HL-60 (cell line): ENCODE results near the gene HK3.

Experiments
- DNase-seq, 2 experiments: peaks; one replicate each; pipeline ENCODE4 v3.0.0-alpha.2; 2010 to 2020; ENCODE audit warnings: low read depth in 1 of 2, low spot score in 1 of 2
- H3K27ac ChIP-seq: fragments of 250-450 bp; sonication (Bioruptor Pico); replicated peaks from 2 replicates; pipeline ENCODE4 v1.5.1; 2020; ENCODE audit warnings: mild to moderate bottlenecking, moderate library complexity
- H3K27me3 ChIP-seq: fragments of 250-450 bp; sonication (Bioruptor Pico); 2 replicates; pipeline ENCODE4 v1.5.1; 2021; ENCODE audit warnings: mild to moderate bottlenecking, moderate library complexity; ENCODE audit not compliant: insufficient read depth, poor library complexity, severe bottlenecking
- H3K4me3 ChIP-seq: replicated peaks from 2 replicates; pipeline ENCODE4 v1.5.1; 2011; ENCODE audit warnings: mild to moderate bottlenecking, control low read depth, low read length; ENCODE audit not compliant: insufficient read depth
- GABPA ChIP-seq: IDR thresholded peaks from 2 replicates; pipeline ENCODE4 v1.6.1; 2012; ENCODE audit warnings: low read depth
- POLR2AphosphoS5 ChIP-seq: IDR thresholded peaks from 2 replicates; pipeline ENCODE4 v1.6.1; 2012; ENCODE audit warnings: low read depth
- SPI1 ChIP-seq: IDR thresholded peaks from 2 replicates; pipeline ENCODE4 v1.6.1; 2012; ENCODE audit warnings: low read depth, mild to moderate bottlenecking, borderline replicate concordance
- TF ChIP-seq, protein P1 (sequence below): IDR thresholded peaks from 2 replicates; pipeline ENCODE4 v1.6.1; 2012; ENCODE audit warnings: low read depth; ENCODE audit not compliant: insufficient replicate concordance
- TF ChIP-seq, protein P2 (sequence below): IDR thresholded peaks from one replicate; pipeline ENCODE4 v1.5.1; 2011; ENCODE audit warnings: low read length, control low read depth, inconsistent platforms; ENCODE audit not compliant: insufficient read depth

HK3 gene

GRCh38 chr5:176899946-176900779, 1.0 kb upstream of the HK3 start:
- DNase-seq, result no peak
- Histone ChIP-seq H3K4me3 (no peak overlapping the region), H3K27ac (peak overlapping the region; percentile 69), H3K27me3 (no peaks in the 10 kb centered on the region)
- TF ChIP-seq POLR2AphosphoS5 (no peak), GABPA (no peak), SPI1 (no peak)
- TF ChIP-seq, protein P1, sequence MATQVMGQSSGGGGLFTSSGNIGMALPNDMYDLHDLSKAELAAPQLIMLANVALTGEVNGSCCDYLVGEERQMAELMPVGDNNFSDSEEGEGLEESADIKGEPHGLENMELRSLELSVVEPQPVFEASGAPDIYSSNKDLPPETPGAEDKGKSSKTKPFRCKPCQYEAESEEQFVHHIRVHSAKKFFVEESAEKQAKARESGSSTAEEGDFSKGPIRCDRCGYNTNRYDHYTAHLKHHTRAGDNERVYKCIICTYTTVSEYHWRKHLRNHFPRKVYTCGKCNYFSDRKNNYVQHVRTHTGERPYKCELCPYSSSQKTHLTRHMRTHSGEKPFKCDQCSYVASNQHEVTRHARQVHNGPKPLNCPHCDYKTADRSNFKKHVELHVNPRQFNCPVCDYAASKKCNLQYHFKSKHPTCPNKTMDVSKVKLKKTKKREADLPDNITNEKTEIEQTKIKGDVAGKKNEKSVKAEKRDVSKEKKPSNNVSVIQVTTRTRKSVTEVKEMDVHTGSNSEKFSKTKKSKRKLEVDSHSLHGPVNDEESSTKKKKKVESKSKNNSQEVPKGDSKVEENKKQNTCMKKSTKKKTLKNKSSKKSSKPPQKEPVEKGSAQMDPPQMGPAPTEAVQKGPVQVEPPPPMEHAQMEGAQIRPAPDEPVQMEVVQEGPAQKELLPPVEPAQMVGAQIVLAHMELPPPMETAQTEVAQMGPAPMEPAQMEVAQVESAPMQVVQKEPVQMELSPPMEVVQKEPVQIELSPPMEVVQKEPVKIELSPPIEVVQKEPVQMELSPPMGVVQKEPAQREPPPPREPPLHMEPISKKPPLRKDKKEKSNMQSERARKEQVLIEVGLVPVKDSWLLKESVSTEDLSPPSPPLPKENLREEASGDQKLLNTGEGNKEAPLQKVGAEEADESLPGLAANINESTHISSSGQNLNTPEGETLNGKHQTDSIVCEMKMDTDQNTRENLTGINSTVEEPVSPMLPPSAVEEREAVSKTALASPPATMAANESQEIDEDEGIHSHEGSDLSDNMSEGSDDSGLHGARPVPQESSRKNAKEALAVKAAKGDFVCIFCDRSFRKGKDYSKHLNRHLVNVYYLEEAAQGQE, result no peak
- TF ChIP-seq, protein P2, sequence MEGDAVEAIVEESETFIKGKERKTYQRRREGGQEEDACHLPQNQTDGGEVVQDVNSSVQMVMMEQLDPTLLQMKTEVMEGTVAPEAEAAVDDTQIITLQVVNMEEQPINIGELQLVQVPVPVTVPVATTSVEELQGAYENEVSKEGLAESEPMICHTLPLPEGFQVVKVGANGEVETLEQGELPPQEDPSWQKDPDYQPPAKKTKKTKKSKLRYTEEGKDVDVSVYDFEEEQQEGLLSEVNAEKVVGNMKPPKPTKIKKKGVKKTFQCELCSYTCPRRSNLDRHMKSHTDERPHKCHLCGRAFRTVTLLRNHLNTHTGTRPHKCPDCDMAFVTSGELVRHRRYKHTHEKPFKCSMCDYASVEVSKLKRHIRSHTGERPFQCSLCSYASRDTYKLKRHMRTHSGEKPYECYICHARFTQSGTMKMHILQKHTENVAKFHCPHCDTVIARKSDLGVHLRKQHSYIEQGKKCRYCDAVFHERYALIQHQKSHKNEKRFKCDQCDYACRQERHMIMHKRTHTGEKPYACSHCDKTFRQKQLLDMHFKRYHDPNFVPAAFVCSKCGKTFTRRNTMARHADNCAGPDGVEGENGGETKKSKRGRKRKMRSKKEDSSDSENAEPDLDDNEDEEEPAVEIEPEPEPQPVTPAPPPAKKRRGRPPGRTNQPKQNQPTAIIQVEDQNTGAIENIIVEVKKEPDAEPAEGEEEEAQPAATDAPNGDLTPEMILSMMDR, result no peak

DNA sequence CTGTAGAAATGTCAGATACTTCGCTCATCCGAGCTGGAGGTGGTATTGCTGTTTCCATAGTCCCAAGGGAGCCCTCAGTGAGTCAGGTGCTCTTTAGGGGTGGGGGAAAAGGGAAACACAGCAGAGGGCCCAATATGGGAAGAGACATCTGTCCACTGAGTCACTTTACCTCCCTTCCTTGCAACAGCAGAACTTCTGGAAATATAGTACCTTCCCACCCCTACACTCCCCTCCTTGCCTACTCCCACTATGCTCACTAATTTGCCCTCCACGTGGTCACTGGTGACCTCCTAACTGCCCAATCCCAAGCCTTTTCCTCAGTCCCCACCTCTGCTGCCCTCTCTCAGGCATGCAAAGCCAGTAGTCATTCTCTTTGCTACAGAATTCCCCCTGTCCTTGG, 1.9 kb downstream of the HK3 start:
- no peak for TF ChIP-seq GABPA
- TF ChIP-seq SPI1, result no peak
- TF ChIP-seq POLR2AphosphoS5, result no peak
- no peak for DNase-seq
- Histone ChIP-seq H3K4me3 (peak overlapping the region; percentile 1; the same call in 1 of the 2 replicates), H3K27me3 (no peaks in the 10 kb centered on the region), H3K27ac (no peak overlapping the region; the same call in 1 of the 2 replicates)

- H3K4me3 ChIP-seq, result no peak overlapping the region
- peak overlapping the region; percentile 69 for H3K27ac ChIP-seq
- H3K27me3 ChIP-seq, result no peaks in the 10 kb centered on the region
- no peak for DNase-seq
- TF ChIP-seq SPI1 (no peak), POLR2AphosphoS5 (no peak), GABPA (no peak)
- TF ChIP-seq, protein P1, result no peak
- TF ChIP-seq, protein P2, result no peak
Measured at GRCh38 chr5:176895831-176896230, 3.3 kb downstream of the HK3 start.

DNA sequence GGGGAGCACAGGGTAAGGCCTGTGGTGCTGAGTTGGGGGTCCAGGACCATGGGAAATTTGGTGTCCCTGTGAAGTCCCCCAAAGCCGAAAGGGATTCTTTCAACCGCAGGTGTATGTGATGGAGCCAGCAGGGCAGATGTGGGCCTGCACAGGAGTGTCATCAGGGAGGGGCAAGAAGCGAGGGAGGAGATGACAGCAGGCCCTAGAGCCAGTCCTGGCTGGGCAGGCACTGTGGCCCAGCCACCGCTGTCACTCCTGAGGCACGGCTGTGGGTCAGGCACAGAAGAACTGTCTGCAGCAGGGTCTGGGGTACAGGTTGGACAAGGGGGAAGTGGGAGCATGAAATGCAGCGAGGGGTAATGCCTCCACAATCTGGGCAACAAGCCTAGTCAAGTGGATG, 4.8 kb downstream of the HK3 start:
- Histone ChIP-seq H3K4me3 (no peak overlapping the region), H3K27ac (no peak overlapping the region), H3K27me3 (no peaks in the 10 kb centered on the region)
- no peak for DNase-seq
- TF ChIP-seq, protein P2, result no peak
- no peak for TF ChIP-seq SPI1
- TF ChIP-seq POLR2AphosphoS5, result no peak
- TF ChIP-seq, protein P1, result no peak
- TF ChIP-seq GABPA, result no peak
